Keratinocyte (primary cell): Measurements from ENCODE around the gene TRAF2.

Source experiments
- EZH2 ChIP-seq: IDR thresholded peaks from one replicate; pipeline ENCODE4 v1.6.1; 2012; ENCODE audit warnings: inconsistent platforms, mild to moderate bottlenecking, low read length, moderate library complexity
- TF ChIP-seq, protein P1 (sequence below), 3 experiments: IDR thresholded peaks in 1 of 3; conservative IDR thresholded peaks in 1 of 3; optimal IDR thresholded peaks in 1 of 3; 2 replicates in 2 of 3; 3 replicates in 1 of 3; pipeline versions ENCODE3 to v1.5.1; 2011; ENCODE audit warnings: low read length in 3 of 3, mild to moderate bottlenecking in 3 of 3, moderate library complexity in 2 of 3, control low read depth in 1 of 3, inconsistent platforms in 1 of 3; ENCODE audit not compliant: insufficient read depth in 2 of 3; ENCODE audit errors: extremely low read depth in 1 of 3

DNA sequence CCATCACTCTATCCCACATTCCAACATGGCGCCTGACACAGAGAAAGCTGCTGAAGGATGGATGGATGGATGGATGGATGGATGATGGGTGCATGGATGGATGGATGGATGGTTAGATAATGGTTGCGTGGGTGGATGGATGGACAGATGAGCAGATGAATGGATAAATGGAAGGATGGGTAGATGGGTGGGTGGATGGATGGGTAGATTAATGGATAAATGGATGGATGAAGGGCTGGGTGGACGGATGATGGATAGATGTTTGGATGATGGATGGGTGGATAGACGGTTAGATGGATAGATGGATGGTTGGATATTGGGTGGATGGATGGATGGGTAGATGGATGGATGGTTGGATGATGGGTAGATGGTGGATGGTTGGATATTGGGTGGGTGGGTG is 70.3 kb downstream of the TRAF2 start:
- TF ChIP-seq, protein P1, sequence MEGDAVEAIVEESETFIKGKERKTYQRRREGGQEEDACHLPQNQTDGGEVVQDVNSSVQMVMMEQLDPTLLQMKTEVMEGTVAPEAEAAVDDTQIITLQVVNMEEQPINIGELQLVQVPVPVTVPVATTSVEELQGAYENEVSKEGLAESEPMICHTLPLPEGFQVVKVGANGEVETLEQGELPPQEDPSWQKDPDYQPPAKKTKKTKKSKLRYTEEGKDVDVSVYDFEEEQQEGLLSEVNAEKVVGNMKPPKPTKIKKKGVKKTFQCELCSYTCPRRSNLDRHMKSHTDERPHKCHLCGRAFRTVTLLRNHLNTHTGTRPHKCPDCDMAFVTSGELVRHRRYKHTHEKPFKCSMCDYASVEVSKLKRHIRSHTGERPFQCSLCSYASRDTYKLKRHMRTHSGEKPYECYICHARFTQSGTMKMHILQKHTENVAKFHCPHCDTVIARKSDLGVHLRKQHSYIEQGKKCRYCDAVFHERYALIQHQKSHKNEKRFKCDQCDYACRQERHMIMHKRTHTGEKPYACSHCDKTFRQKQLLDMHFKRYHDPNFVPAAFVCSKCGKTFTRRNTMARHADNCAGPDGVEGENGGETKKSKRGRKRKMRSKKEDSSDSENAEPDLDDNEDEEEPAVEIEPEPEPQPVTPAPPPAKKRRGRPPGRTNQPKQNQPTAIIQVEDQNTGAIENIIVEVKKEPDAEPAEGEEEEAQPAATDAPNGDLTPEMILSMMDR (optimal IDR thresholded peaks at IDR 0.05 in 1 of 3, IDR thresholded peaks at IDR 0.05 in 1 of 3, conservative IDR thresholded peaks at IDR 0.05 in 1 of 3; ENCODE audit: extremely low read depth in 1 of 3, insufficient read depth in 2 of 3, low read length in 3 of 3): no peak
- TF ChIP-seq EZH2: no peak
